ENCODE data around the gene ART4. TPM values are rescaled to one million over a fixed set of nuclear protein-coding genes. Genes with fewer than 3 reads are reported as not detected.

Gene ART4
- total RNA-seq, 2 donors from 2014 or later: not detected

DNA sequence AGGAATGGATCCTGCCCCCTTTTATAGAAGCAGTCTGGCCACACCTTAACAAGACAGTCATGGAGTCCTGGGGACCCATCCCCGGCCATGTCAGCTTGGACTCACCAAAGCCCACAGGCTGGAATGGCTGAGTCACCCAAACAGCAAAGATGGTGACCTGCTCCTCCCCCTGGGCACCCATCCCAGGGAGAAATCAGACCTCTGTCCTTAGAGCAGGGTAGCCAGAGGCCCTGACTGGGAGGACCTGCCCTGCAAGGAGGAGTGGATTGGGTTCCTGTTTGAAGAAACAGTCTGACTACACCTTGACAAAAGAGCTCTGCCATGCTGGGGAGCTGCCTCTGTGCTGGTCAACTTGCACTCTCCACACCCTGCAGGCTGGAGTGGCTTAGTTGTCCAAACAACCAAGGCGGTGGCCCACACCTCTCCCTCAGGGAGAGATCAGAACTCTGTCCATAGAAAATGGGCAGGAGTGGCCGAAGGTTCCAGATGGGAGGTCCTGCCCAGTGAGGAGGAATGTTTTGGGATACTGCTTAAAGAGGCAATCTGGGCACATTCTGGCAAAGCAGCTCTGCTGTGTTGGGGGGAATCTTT lies 25.7 kb upstream of the ART4 start:
- peaks cover 39% of the 10 kb centered on the region for H3K9me3 Mint-ChIP-seq
- no peaks in the 10 kb centered on the region for H3K4me1 Mint-ChIP-seq
- WGBS, 2 experiments (ENCODE audit: insufficient coverage in 1 of 2, insufficient read length in 1 of 2): 90% methylated on average over 3 of the region's 3 CpGs
- peaks cover 3% of the 10 kb centered on the region for H3K36me3 Mint-ChIP-seq (ENCODE audit: low read depth)
- Histone ChIP-seq H3K27me3 (ENCODE audit: control insufficient read depth, insufficient read depth, low read length, poor library complexity, severe bottlenecking) (no peaks in the 10 kb centered on the region), H3K4me1 (ENCODE audit: control insufficient read depth, insufficient read depth, low read length) (no peaks in the 10 kb centered on the region), H3K9me3 (ENCODE audit: control insufficient read depth, low read length) (peaks cover 6% of the 10 kb centered on the region), H3K9ac (ENCODE audit: extremely low read depth, low read length, poor library complexity, severe bottlenecking) (no peak overlapping the region), H3K27ac (ENCODE audit: low read depth, low read length) (no peak overlapping the region), H3K36me3 (ENCODE audit: control insufficient read depth, insufficient read depth, low read length) (no peaks in the 10 kb centered on the region), H3K4me3 (ENCODE audit: low read length) (no peak overlapping the region)
- TF ChIP-seq, protein P1, sequence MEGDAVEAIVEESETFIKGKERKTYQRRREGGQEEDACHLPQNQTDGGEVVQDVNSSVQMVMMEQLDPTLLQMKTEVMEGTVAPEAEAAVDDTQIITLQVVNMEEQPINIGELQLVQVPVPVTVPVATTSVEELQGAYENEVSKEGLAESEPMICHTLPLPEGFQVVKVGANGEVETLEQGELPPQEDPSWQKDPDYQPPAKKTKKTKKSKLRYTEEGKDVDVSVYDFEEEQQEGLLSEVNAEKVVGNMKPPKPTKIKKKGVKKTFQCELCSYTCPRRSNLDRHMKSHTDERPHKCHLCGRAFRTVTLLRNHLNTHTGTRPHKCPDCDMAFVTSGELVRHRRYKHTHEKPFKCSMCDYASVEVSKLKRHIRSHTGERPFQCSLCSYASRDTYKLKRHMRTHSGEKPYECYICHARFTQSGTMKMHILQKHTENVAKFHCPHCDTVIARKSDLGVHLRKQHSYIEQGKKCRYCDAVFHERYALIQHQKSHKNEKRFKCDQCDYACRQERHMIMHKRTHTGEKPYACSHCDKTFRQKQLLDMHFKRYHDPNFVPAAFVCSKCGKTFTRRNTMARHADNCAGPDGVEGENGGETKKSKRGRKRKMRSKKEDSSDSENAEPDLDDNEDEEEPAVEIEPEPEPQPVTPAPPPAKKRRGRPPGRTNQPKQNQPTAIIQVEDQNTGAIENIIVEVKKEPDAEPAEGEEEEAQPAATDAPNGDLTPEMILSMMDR (conservative IDR thresholded peaks at IDR 0.05): no peak
- H3K27ac Mint-ChIP-seq: no peak overlapping the region
- DNase-seq: no peak
- H3K4me3 Mint-ChIP-seq: no peak overlapping the region
- peaks cover 7% of the 10 kb centered on the region for H3K27me3 Mint-ChIP-seq (ENCODE audit: insufficient read depth)

DNA sequence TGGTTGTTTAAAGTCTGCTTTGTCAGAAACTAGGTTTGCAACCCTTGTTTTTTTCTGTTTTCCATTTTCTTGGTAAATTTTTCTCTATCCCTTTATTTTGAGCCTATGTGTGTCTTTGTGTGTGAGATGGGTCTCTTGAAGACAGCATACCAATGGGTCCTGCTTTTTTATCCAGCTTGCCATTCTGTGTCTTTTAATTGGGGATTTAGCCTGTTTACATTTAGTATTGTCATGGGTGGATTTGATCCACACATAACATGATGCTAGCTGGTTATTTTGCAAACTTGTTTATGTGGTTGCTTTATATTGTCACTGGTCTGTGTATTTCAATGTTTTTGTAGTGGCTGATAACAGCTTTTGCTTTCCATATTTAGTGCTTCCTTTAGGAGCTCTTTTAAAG lies 17.2 kb upstream of the ART4 start:
- no peaks in the 10 kb centered on the region for H3K36me3 Mint-ChIP-seq (ENCODE audit: low read depth)
- Histone ChIP-seq H3K9ac (ENCODE audit: extremely low read depth, low read length, poor library complexity, severe bottlenecking) (no peak overlapping the region), H3K27me3 (ENCODE audit: control insufficient read depth, insufficient read depth, low read length, poor library complexity, severe bottlenecking) (no peaks in the 10 kb centered on the region), H3K4me3 (ENCODE audit: low read length) (no peak overlapping the region), H3K27ac (ENCODE audit: low read depth, low read length) (no peak overlapping the region), H3K36me3 (ENCODE audit: control insufficient read depth, insufficient read depth, low read length) (no peaks in the 10 kb centered on the region), H3K4me1 (ENCODE audit: control insufficient read depth, insufficient read depth, low read length) (no peaks in the 10 kb centered on the region), H3K9me3 (ENCODE audit: control insufficient read depth, low read length) (no peaks in the 10 kb centered on the region)
- H3K4me1 Mint-ChIP-seq: no peaks in the 10 kb centered on the region
- H3K27me3 Mint-ChIP-seq (ENCODE audit: insufficient read depth): peaks cover 5% of the 10 kb centered on the region
- peaks cover 74% of the 10 kb centered on the region for H3K9me3 Mint-ChIP-seq
- no peak overlapping the region for H3K27ac Mint-ChIP-seq
- H3K4me3 Mint-ChIP-seq: no peak overlapping the region
- DNase-seq: no peak
- TF ChIP-seq, protein P1 (conservative IDR thresholded peaks at IDR 0.05): no peak

DNA sequence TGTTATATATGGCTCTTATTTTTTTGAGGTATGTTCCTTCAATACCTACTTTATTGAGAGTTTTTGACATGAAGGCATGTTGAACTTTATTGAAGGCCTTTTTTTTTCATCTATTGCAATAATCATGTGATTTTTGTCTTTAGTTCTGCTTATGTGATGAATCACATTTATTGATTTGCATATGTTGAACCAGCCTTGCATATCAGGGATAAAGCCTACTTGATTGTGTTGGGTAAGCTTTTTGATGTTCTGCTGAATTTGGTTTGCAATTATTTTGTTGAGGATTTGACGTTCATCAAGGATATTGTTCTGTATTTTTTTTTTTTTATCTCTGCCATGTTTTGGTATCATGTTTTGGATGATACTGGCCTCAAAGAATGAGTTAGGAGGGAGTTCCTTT lies 15.2 kb upstream of the ART4 start:
- no peak overlapping the region for H3K4me3 Mint-ChIP-seq
- Histone ChIP-seq H3K4me3 (ENCODE audit: low read length) (no peak overlapping the region), H3K9ac (ENCODE audit: extremely low read depth, low read length, poor library complexity, severe bottlenecking) (no peak overlapping the region), H3K36me3 (ENCODE audit: control insufficient read depth, insufficient read depth, low read length) (no peaks in the 10 kb centered on the region), H3K27ac (ENCODE audit: low read depth, low read length) (no peak overlapping the region), H3K4me1 (ENCODE audit: control insufficient read depth, insufficient read depth, low read length) (no peaks in the 10 kb centered on the region), H3K9me3 (ENCODE audit: control insufficient read depth, low read length) (no peaks in the 10 kb centered on the region), H3K27me3 (ENCODE audit: control insufficient read depth, insufficient read depth, low read length, poor library complexity, severe bottlenecking) (no peaks in the 10 kb centered on the region)
- DNase-seq: no peak
- WGBS, 2 experiments (ENCODE audit: insufficient coverage in 1 of 2, insufficient read length in 1 of 2): 86 to 100% methylated on average over 1 of the region's 1 CpG
- TF ChIP-seq, protein P1 (conservative IDR thresholded peaks at IDR 0.05): no peak
- H3K4me1 Mint-ChIP-seq: no peaks in the 10 kb centered on the region
- no peaks in the 10 kb centered on the region for H3K27me3 Mint-ChIP-seq (ENCODE audit: insufficient read depth)
- H3K36me3 Mint-ChIP-seq (ENCODE audit: low read depth): no peaks in the 10 kb centered on the region
- no peak overlapping the region for H3K27ac Mint-ChIP-seq
- peaks cover 62% of the 10 kb centered on the region for H3K9me3 Mint-ChIP-seq
